Esophagus squamous epithelium (tissue), 4 donors: ENCODE results near the gene TREML4.

Source experiments
- CTCF ChIP-seq, 6 experiments: fragments of 450-650 bp in 4 of 6; fragments of 200-600 bp in 2 of 6; sonication (generic) in 2 of 6; IDR thresholded peaks; one replicate each; pipeline ENCODE4 v1.5.1; 2016 to 2019; ENCODE audit warnings: antibody characterized with exemption in 6 of 6, mild to moderate bottlenecking in 4 of 6, moderate library complexity in 4 of 6
- POLR2A ChIP-seq, 4 donors: fragments of 450-650 bp; IDR thresholded peaks; one replicate each; pipeline ENCODE4 v1.6.1; 2017; ENCODE audit warnings: antibody characterized with exemption in 4 of 4, mild to moderate bottlenecking in 4 of 4, moderate library complexity in 3 of 4

- TF ChIP-seq POLR2A (IDR thresholded peaks at IDR 0.05) (no peak), CTCF (IDR thresholded peaks at IDR 0.05) (no peak)
Measured at GRCh38 chr6:41224800-41225199, 3.3 kb upstream of the TREML4 start.
